GM23338 (cell line): ENCODE results near the gene CACNA2D1. TPM values are rescaled to one million over a fixed set of nuclear protein-coding genes. Genes with fewer than 3 reads are reported as not detected.

Source experiments
- ATAC-seq: fragments of 200-7000 bp; cut with Tn5 transposase; 3 replicates; pipeline ENCODE4 v1.9.1; 2020
- DNase-seq: peaks from one replicate; pipeline ENCODE4 v3.0.0-alpha.2; 2015; ENCODE audit warnings: low spot score
- H2AFZ ChIP-seq: fragments of 200-600 bp; sonication (generic); 2 replicates; pipeline ENCODE4 v1.8.0; 2016; ENCODE audit warnings: antibody characterized with exemption, mild to moderate bottlenecking, moderate library complexity
- H3F3A ChIP-seq: fragments of 200-600 bp; sonication (generic); replicated peaks from 2 replicates; pipeline ENCODE4 v1.8.0; 2017; ENCODE audit warnings: antibody characterized with exemption, mixed run types, low read depth
- H3K27ac ChIP-seq: fragments of 200-600 bp; sonication (generic); 2 replicates; pipeline ENCODE4 v1.6.1; 2016; ENCODE audit warnings: low read depth
- H3K27me3 ChIP-seq: fragments of 200-600 bp; sonication (generic); 2 replicates; pipeline ENCODE4 v1.8.0; 2016; ENCODE audit warnings: mild to moderate bottlenecking, mixed run types, moderate library complexity; ENCODE audit not compliant: insufficient read depth
- H3K36me3 ChIP-seq: fragments of 200-600 bp; sonication (generic); 2 replicates; pipeline ENCODE4 v1.8.0; 2016; ENCODE audit warnings: mild to moderate bottlenecking; ENCODE audit not compliant: insufficient read depth
- H3K4me1 ChIP-seq: fragments of 200-600 bp; sonication (generic); 2 replicates; pipeline ENCODE4 v1.8.0; 2016; ENCODE audit warnings: mild to moderate bottlenecking, moderate library complexity; ENCODE audit not compliant: insufficient read depth
- H3K4me2 ChIP-seq: fragments of 200-600 bp; sonication (generic); 2 replicates; pipeline ENCODE4 v1.7.1; 2017; ENCODE audit warnings: mixed run types
- H3K4me3 ChIP-seq: fragments of 200-600 bp; sonication (generic); 2 replicates; pipeline ENCODE4 v1.6.1; 2016; ENCODE audit warnings: mixed run types
- H3K79me2 ChIP-seq: fragments of 200-600 bp; sonication (generic); replicated peaks from 2 replicates; pipeline ENCODE4 v1.8.0; 2017; ENCODE audit warnings: mild to moderate bottlenecking; ENCODE audit not compliant: insufficient read depth
- H3K9me2 ChIP-seq: fragments of 200-600 bp; sonication (generic); 2 replicates; pipeline ENCODE4 v1.8.0; 2017; ENCODE audit not compliant: insufficient read depth
- H4K20me1 ChIP-seq: fragments of 200-600 bp; sonication (generic); replicated peaks from 2 replicates; pipeline ENCODE4 v1.8.0; 2017; ENCODE audit warnings: mild to moderate bottlenecking; ENCODE audit not compliant: insufficient read depth
- H3K27ac Mint-ChIP-seq: 2 replicates; pipeline ENCODE4 v1.8.0; 2020; ENCODE audit warnings: inconsistent platforms, mild to moderate bottlenecking, moderate library complexity, mixed read lengths
- H3K27me3 Mint-ChIP-seq: 3 replicates; pipeline ENCODE4 v1.8.0; 2022; ENCODE audit warnings: low read depth, mild to moderate bottlenecking, moderate library complexity, mixed read lengths, inconsistent platforms; ENCODE audit not compliant: insufficient read depth, poor library complexity
- H3K36me3 Mint-ChIP-seq: 3 replicates; pipeline ENCODE4 v1.8.0; 2021; ENCODE audit warnings: low read depth, mild to moderate bottlenecking, inconsistent platforms, moderate library complexity, mixed read lengths
- H3K4me1 Mint-ChIP-seq: 3 replicates; pipeline ENCODE4 v1.8.0; 2020; ENCODE audit warnings: mild to moderate bottlenecking, inconsistent platforms, mixed read lengths
- H3K4me3 Mint-ChIP-seq: 3 replicates; pipeline ENCODE4 v1.8.0; 2021; ENCODE audit warnings: moderate library complexity, mild to moderate bottlenecking, inconsistent platforms, mixed read lengths
- H3K9me3 Mint-ChIP-seq: 3 replicates; pipeline ENCODE4 v1.8.0; 2020; ENCODE audit warnings: moderate library complexity, mild to moderate bottlenecking, inconsistent platforms, mixed read lengths
- CREB1 ChIP-seq: fragments of 250-450 bp; sonication (Bioruptor Pico); IDR thresholded peaks from 2 replicates; pipeline ENCODE4 v1.5.0; 2020; ENCODE audit warnings: low read depth, mild to moderate bottlenecking, moderate library complexity
- EZH2 ChIP-seq: fragments of 200-600 bp; sonication (generic); IDR thresholded peaks from one replicate; pipeline ENCODE4 v1.8.0; 2017; ENCODE audit warnings: antibody characterized with exemption, mild to moderate bottlenecking, low read depth; ENCODE audit not compliant: unreplicated experiment
- EZH2phosphoT487 ChIP-seq: fragments of 200-600 bp; sonication (generic); IDR thresholded peaks from one replicate; pipeline ENCODE4 v1.8.1; 2018; ENCODE audit warnings: antibody characterized with exemption; ENCODE audit not compliant: unreplicated experiment
- NANOG ChIP-seq: IDR thresholded peaks from 2 replicates; pipeline ENCODE4 v1.6.1; 2016; ENCODE audit warnings: antibody characterized with exemption, borderline replicate concordance
- ZNF114 ChIP-seq: fragments of 250-450 bp; sonication (Bioruptor Pico); IDR thresholded peaks from 2 replicates; pipeline ENCODE4 v1.5.0; 2020; ENCODE audit warnings: mild to moderate bottlenecking, moderate library complexity
- polyA plus RNA-seq: library from polyadenylated mRNA; unstranded; fragments of >200 nt; fragmentation: Nextera tagmentation; extraction: Ambion mirVana; gene quantifications from 2 replicates; pipeline ENCODE4 v1.2.1, GENCODE V29; 2016
- total RNA-seq: library from RNA; depleted of rRNA; stranded (reverse); fragments of >200 nt; shearing (Covaris generic); gene quantifications from 2 replicates; pipeline ENCODE4 v1.2.3, GENCODE V29; 2014
- TF ChIP-seq, protein P1 (sequence below): fragments of 250-450 bp; sonication (Bioruptor Pico); IDR thresholded peaks from 2 replicates; pipeline ENCODE4 v1.5.0; 2020; ENCODE audit warnings: mild to moderate bottlenecking, moderate library complexity
- TF ChIP-seq, protein P2 (sequence below): IDR thresholded peaks from 2 replicates; pipeline ENCODE4 v1.6.1; 2016; ENCODE audit warnings: antibody characterized with exemption

The CACNA2D1 gene
- total and polyA plus RNA-seq, 2 experiments from 2014 or later: 7.0 to 20.4 TPM

DNA sequence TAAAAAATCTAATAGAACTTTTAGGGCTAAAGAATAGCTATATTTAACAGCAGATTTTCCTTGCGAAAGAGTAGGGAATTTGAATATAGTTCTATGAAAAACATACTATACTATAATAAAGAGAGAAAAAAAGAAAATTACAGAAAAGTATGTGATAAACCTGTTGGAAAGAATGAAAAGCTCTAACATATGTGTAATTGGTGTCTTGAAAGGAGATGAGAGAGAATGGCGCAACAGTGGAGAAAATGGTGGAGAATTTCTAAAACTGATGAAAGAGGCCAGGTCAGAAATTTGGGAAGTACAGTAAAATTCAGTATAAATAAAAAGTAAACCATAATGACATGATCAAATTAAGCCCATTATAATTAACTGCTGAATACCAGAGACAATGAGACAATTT, 20.8 kb upstream of the CACNA2D1 start (continued):
- TF ChIP-seq, protein P1, sequence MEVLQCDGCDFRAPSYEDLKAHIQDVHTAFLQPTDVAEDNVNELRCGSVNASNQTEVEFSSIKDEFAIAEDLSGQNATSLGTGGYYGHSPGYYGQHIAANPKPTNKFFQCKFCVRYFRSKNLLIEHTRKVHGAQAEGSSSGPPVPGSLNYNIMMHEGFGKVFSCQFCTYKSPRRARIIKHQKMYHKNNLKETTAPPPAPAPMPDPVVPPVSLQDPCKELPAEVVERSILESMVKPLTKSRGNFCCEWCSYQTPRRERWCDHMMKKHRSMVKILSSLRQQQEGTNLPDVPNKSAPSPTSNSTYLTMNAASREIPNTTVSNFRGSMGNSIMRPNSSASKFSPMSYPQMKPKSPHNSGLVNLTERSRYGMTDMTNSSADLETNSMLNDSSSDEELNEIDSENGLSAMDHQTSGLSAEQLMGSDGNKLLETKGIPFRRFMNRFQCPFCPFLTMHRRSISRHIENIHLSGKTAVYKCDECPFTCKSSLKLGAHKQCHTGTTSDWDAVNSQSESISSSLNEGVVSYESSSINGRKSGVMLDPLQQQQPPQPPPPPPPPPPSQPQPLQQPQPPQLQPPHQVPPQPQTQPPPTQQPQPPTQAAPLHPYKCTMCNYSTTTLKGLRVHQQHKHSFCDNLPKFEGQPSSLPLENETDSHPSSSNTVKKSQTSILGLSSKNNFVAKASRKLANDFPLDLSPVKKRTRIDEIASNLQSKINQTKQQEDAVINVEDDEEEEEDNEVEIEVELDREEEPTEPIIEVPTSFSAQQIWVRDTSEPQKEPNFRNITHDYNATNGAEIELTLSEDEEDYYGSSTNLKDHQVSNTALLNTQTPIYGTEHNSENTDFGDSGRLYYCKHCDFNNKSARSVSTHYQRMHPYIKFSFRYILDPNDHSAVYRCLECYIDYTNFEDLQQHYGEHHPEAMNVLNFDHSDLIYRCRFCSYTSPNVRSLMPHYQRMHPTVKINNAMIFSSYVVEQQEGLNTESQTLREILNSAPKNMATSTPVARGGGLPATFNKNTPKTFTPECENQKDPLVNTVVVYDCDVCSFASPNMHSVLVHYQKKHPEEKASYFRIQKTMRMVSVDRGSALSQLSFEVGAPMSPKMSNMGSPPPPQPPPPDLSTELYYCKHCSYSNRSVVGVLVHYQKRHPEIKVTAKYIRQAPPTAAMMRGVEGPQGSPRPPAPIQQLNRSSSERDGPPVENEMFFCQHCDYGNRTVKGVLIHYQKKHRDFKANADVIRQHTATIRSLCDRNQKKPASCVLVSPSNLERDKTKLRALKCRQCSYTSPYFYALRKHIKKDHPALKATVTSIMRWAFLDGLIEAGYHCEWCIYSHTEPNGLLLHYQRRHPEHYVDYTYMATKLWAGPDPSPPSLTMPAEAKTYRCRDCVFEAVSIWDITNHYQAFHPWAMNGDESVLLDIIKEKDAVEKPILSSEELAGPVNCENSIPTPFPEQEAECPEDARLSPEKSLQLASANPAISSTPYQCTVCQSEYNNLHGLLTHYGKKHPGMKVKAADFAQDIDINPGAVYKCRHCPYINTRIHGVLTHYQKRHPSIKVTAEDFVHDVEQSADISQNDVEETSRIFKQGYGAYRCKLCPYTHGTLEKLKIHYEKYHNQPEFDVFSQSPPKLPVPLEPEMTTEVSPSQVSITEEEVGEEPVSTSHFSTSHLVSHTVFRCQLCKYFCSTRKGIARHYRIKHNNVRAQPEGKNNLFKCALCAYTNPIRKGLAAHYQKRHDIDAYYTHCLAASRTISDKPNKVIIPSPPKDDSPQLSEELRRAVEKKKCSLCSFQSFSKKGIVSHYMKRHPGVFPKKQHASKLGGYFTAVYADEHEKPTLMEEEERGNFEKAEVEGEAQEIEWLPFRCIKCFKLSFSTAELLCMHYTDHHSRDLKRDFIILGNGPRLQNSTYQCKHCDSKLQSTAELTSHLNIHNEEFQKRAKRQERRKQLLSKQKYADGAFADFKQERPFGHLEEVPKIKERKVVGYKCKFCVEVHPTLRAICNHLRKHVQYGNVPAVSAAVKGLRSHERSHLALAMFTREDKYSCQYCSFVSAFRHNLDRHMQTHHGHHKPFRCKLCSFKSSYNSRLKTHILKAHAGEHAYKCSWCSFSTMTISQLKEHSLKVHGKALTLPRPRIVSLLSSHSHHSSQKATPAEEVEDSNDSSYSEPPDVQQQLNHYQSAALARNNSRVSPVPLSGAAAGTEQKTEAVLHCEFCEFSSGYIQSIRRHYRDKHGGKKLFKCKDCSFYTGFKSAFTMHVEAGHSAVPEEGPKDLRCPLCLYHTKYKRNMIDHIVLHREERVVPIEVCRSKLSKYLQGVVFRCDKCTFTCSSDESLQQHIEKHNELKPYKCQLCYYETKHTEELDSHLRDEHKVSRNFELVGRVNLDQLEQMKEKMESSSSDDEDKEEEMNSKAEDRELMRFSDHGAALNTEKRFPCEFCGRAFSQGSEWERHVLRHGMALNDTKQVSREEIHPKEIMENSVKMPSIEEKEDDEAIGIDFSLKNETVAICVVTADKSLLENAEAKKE (CRISPR knock-in tag): no peak
- no peak for TF ChIP-seq CREB1 (CRISPR knock-in tag)
- no peak for TF ChIP-seq ZNF114 (CRISPR knock-in tag)

DNA sequence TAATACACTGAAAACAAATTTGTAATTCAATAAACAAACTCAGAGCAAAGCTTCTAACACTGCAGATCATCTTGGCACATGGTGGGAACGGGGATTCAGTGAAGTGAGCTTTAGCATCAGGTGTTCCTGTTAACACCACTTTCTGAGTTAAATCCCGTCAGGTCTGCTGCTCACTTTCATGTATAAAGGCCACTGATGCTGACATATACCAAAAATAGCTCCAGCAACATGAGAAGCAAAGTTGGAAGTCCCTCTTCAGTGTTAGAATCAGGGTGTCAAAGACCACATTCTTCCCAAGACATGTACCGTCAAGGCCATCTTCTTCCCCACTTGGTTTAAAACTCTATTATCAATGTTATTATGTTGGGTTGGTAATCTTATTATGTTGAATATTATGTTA, 11.7 kb upstream of the CACNA2D1 start:
- no peak overlapping the region for H3K4me3 Mint-ChIP-seq
- H3K27me3 ChIP-seq: no peaks in the 10 kb centered on the region
- no peaks in the 10 kb centered on the region for H3K9me2 ChIP-seq
- peaks cover 10% of the 10 kb centered on the region for H3K4me1 Mint-ChIP-seq
- no peak overlapping the region for H3K27ac Mint-ChIP-seq
- H3F3A ChIP-seq: no peaks in the 10 kb centered on the region
- H3K36me3 ChIP-seq: no peaks in the 10 kb centered on the region
- no peak overlapping the region for H3K4me3 ChIP-seq
- H3K27me3 Mint-ChIP-seq: peaks cover 1% of the 10 kb centered on the region
- no peaks in the 10 kb centered on the region for H3K79me2 ChIP-seq
- H3K4me2 ChIP-seq: no peak overlapping the region
- H2AFZ ChIP-seq: no peak overlapping the region
- no peak overlapping the region for H3K27ac ChIP-seq
- ATAC-seq: no peak
- no peaks in the 10 kb centered on the region for H3K36me3 Mint-ChIP-seq
- no peak for DNase-seq
- peaks cover 3% of the 10 kb centered on the region for H3K4me1 ChIP-seq
- H4K20me1 ChIP-seq: no peaks in the 10 kb centered on the region
- H3K9me3 Mint-ChIP-seq: no peaks in the 10 kb centered on the region
- TF ChIP-seq EZH2phosphoT487 (no peak), CREB1 (CRISPR knock-in tag) (no peak), EZH2 (no peak), NANOG (no peak)
- TF ChIP-seq, protein P2, sequence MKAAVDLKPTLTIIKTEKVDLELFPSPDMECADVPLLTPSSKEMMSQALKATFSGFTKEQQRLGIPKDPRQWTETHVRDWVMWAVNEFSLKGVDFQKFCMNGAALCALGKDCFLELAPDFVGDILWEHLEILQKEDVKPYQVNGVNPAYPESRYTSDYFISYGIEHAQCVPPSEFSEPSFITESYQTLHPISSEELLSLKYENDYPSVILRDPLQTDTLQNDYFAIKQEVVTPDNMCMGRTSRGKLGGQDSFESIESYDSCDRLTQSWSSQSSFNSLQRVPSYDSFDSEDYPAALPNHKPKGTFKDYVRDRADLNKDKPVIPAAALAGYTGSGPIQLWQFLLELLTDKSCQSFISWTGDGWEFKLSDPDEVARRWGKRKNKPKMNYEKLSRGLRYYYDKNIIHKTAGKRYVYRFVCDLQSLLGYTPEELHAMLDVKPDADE: no peak
- TF ChIP-seq, protein P1 (CRISPR knock-in tag): no peak
